ENCODE measurements around the gene ATG14. TPM values are rescaled to one million over a fixed set of nuclear protein-coding genes. Genes with fewer than 3 reads are reported as not detected.
"Not testable (repeated sequence)": the region's sequence is repeated elsewhere in the genome, so short reads cannot be mapped to it uniquely, and the experiment has no call there.

The ATG14 gene
- polyA plus RNA-seq, 3 donors from 2014 or later: 3.2 to 6.1 (median 3.2) TPM

GRCh38 chr14:55349565-55349964 lies 62.1 kb downstream of the ATG14 start:
- Mint-ChIP-seq H3K36me3 (peaks cover 0 to 21% (median 6%) of the 10 kb centered on the region in 3 donors), H3K27ac (peak overlapping the region in 3 of 6 donors; percentile 9 to 28 (median 25)), H3K27me3 (ENCODE audit: low read depth in 3 of 3) (peaks cover 0 to 4% (median 1%) of the 10 kb centered on the region in 3 donors), H3K9me3 (no peaks in the 10 kb centered on the region), H3K4me1 (peaks cover 46 to 85% of the 10 kb centered on the region in 2 donors), H3K4me3 (no peak overlapping the region)
- no peak for DNase-seq

- H3K36me3 Mint-ChIP-seq: peaks cover 0 to 21% (median 6%) of the 10 kb centered on the region in 3 donors
- H3K27ac Mint-ChIP-seq: peak overlapping the region in 4 of 6 donors; percentile 7 to 28 (median 26)
- peaks cover 46 to 85% of the 10 kb centered on the region in 2 donors for H3K4me1 Mint-ChIP-seq
- H3K4me3 Mint-ChIP-seq: no peak overlapping the region
- peaks cover 0 to 3% (median 1%) of the 10 kb centered on the region in 3 donors for H3K27me3 Mint-ChIP-seq (ENCODE audit: low read depth in 3 of 3)
- H3K9me3 Mint-ChIP-seq: no peaks in the 10 kb centered on the region
- DNase-seq: no peak
Observed at GRCh38 chr14:55348766-55349453, 62.7 kb downstream of the ATG14 start.

GRCh38 chr14:55347748-55348147 lies 63.9 kb downstream of the ATG14 start:
- peaks cover 40 to 81% of the 10 kb centered on the region in 2 donors for H3K4me1 Mint-ChIP-seq
- peak overlapping the region in 4 of 6 donors; percentile 3 to 43 (median 9) for H3K27ac Mint-ChIP-seq
- no peak overlapping the region for H3K4me3 Mint-ChIP-seq
- no peak for DNase-seq
- H3K36me3 Mint-ChIP-seq: peaks cover 0 to 21% (median 6%) of the 10 kb centered on the region in 3 donors
- no peaks in the 10 kb centered on the region for H3K9me3 Mint-ChIP-seq
- H3K27me3 Mint-ChIP-seq (ENCODE audit: low read depth in 3 of 3): peaks cover 0 to 2% (median 0%) of the 10 kb centered on the region in 3 donors

- no peak overlapping the region for H3K4me3 Mint-ChIP-seq
- peaks cover 40 to 85% of the 10 kb centered on the region in 2 donors for H3K4me1 Mint-ChIP-seq
- no peaks in the 10 kb centered on the region for H3K9me3 Mint-ChIP-seq
- H3K36me3 Mint-ChIP-seq: peaks cover 0 to 17% (median 6%) of the 10 kb centered on the region in 3 donors
- no peak for DNase-seq
- H3K27me3 Mint-ChIP-seq (ENCODE audit: low read depth in 3 of 3): no peaks in the 10 kb centered on the region
- peak overlapping the region in 1 of 6 donors; percentile 12 for H3K27ac Mint-ChIP-seq
Observed at GRCh38 chr14:55347040-55347439, 64.6 kb downstream of the ATG14 start.

- Mint-ChIP-seq H3K4me1 (peaks cover 57 to 92% of the 10 kb centered on the region in 2 donors), H3K27ac (peak overlapping the region in 3 of 6 donors; percentile 47 to 86 (median 63))
- H3K36me3 Mint-ChIP-seq; H3K9me3 Mint-ChIP-seq; H3K4me3 Mint-ChIP-seq; DNase-seq; H3K27me3 Mint-ChIP-seq (ENCODE audit: low read depth in 3 of 3): not testable (repeated sequence)
Observed at GRCh38 chr14:55344582-55345163, 67.0 kb downstream of the ATG14 start.

GRCh38 chr14:55341781-55342180 lies 69.8 kb downstream of the ATG14 start:
- DNase-seq: no peak
- H3K4me3 Mint-ChIP-seq: no peak overlapping the region
- peaks cover 5 to 12% (median 10%) of the 10 kb centered on the region in 3 donors for H3K27me3 Mint-ChIP-seq (ENCODE audit: low read depth in 3 of 3)
- H3K4me1 Mint-ChIP-seq: peaks cover 72 to 94% of the 10 kb centered on the region in 2 donors
- H3K9me3 Mint-ChIP-seq: no peaks in the 10 kb centered on the region
- peak overlapping the region in 5 of 6 donors; percentile 17 to 46 (median 45) for H3K27ac Mint-ChIP-seq
- H3K36me3 Mint-ChIP-seq: no peaks in the 10 kb centered on the region

GRCh38 chr14:55340482-55340881 lies 71.1 kb downstream of the ATG14 start:
- peaks cover 5 to 18% (median 10%) of the 10 kb centered on the region in 3 donors for H3K27me3 Mint-ChIP-seq (ENCODE audit: low read depth in 3 of 3)
- no peaks in the 10 kb centered on the region for H3K9me3 Mint-ChIP-seq
- H3K4me3 Mint-ChIP-seq: peak overlapping the region in 1 of 5 donors; percentile 23
- H3K4me1 Mint-ChIP-seq: peaks cover 72 to 94% of the 10 kb centered on the region in 2 donors
- DNase-seq: no peak
- H3K27ac Mint-ChIP-seq: peak overlapping the region; percentile 55 to 96 (median 74)
- no peaks in the 10 kb centered on the region for H3K36me3 Mint-ChIP-seq

- DNase-seq: no peak
- peaks cover 5 to 20% (median 10%) of the 10 kb centered on the region in 3 donors for H3K27me3 Mint-ChIP-seq (ENCODE audit: low read depth in 3 of 3)
Observed at GRCh38 chr14:55339770-55340169, 71.9 kb downstream of the ATG14 start.

GRCh38 chr14:55336691-55337090 lies 74.9 kb downstream of the ATG14 start:
- peak; percentile 36 to 47 (median 41) for DNase-seq
- no peaks in the 10 kb centered on the region for H3K36me3 Mint-ChIP-seq
- peaks cover 86 to 100% of the 10 kb centered on the region in 2 donors for H3K4me1 Mint-ChIP-seq
- H3K27ac Mint-ChIP-seq: peak overlapping the region; percentile 95 to 97 (median 96)
- no peaks in the 10 kb centered on the region for H3K9me3 Mint-ChIP-seq
- peaks cover 5 to 22% (median 10%) of the 10 kb centered on the region in 3 donors for H3K27me3 Mint-ChIP-seq (ENCODE audit: low read depth in 3 of 3)
- peak overlapping the region; percentile 56 to 76 (median 73) for H3K4me3 Mint-ChIP-seq

More at GRCh38 chr14:55339770-55340169, 71.9 kb downstream of the ATG14 start:
- Mint-ChIP-seq H3K4me1 (peaks cover 73 to 94% of the 10 kb centered on the region in 2 donors), H3K9me3 (no peaks in the 10 kb centered on the region), H3K36me3 (no peaks in the 10 kb centered on the region), H3K4me3 (peak overlapping the region in 2 of 5 donors; percentile 7 to 21), H3K27ac (peak overlapping the region; percentile 85 to 96 (median 92))

- peaks cover 5 to 21% (median 10%) of the 10 kb centered on the region in 3 donors for H3K27me3 Mint-ChIP-seq (ENCODE audit: low read depth in 3 of 3)
- H3K27ac Mint-ChIP-seq: peak overlapping the region; percentile 95 to 97 (median 96)
- DNase-seq: no peak
- H3K9me3 Mint-ChIP-seq: no peaks in the 10 kb centered on the region
- H3K36me3 Mint-ChIP-seq: no peaks in the 10 kb centered on the region
- peak overlapping the region; percentile 56 to 76 (median 57) for H3K4me3 Mint-ChIP-seq
- peaks cover 82 to 97% of the 10 kb centered on the region in 2 donors for H3K4me1 Mint-ChIP-seq
Observed at GRCh38 chr14:55336162-55336561, 75.5 kb downstream of the ATG14 start.

GRCh38 chr14:55333711-55334485 lies 77.7 kb downstream of the ATG14 start:
- peak; percentile 38 to 46 (median 38) for DNase-seq

GRCh38 chr14:55332654-55333570 lies 78.7 kb downstream of the ATG14 start:
- Mint-ChIP-seq H3K27ac (peak overlapping the region; percentile 92 to 96 (median 94)), H3K27me3 (ENCODE audit: low read depth in 3 of 3) (peaks cover 4 to 17% (median 6%) of the 10 kb centered on the region in 3 donors), H3K4me3 (peak overlapping the region; percentile 81 to 90 (median 88)), H3K9me3 (no peaks in the 10 kb centered on the region), H3K4me1 (peaks cover 69 to 88% of the 10 kb centered on the region in 2 donors), H3K36me3 (no peaks in the 10 kb centered on the region)
- DNase-seq: peak; percentile 47 to 58 (median 53)

More at GRCh38 chr14:55333711-55334485, 77.7 kb downstream of the ATG14 start:
- Mint-ChIP-seq H3K4me1 (peaks cover 74 to 94% of the 10 kb centered on the region in 2 donors), H3K27ac (peak overlapping the region; percentile 92 to 96 (median 94)), H3K27me3 (ENCODE audit: low read depth in 3 of 3) (peaks cover 6 to 21% (median 9%) of the 10 kb centered on the region in 3 donors), H3K36me3 (no peaks in the 10 kb centered on the region), H3K9me3 (no peaks in the 10 kb centered on the region), H3K4me3 (peak overlapping the region; percentile 81 to 90 (median 88))
